Astrocyte of the cerebellum (primary cell): ENCODE measurements around the gene AEBP1.

Experiments
- DNase-seq: peaks from one replicate; pipeline ENCODE4 v3.0.0-alpha.2; 2011; ENCODE audit warnings: low read depth
- H3K4me3 ChIP-seq: 2 replicates; pipeline ENCODE4 v1.5.1; 2011; ENCODE audit warnings: mild to moderate bottlenecking, low read depth, low read length, moderate library complexity
- in situ Hi-C: cut with HindIII; loops from 2 replicates; pipeline ENCODE4 v1.10.0; 2017; ENCODE audit warnings: low sequenced_read_pairs
- TF ChIP-seq, protein P1 (sequence below): IDR thresholded peaks from 2 replicates; pipeline ENCODE4 v1.5.1; 2012; ENCODE audit warnings: low read length, low read depth, moderate library complexity, mild to moderate bottlenecking; ENCODE audit errors: missing control alignments

The AEBP1 gene

GRCh38 chr7:44059219-44060090, 44.7 kb upstream of the AEBP1 start:
- in situ Hi-C loops: loop anchor here (10.0 kb wide), 1 partner anchor 135 kb away; no protein-coding TSS in a partner anchor
- no peak overlapping the region for H3K4me3 ChIP-seq
- no peak for DNase-seq
- TF ChIP-seq, protein P1, sequence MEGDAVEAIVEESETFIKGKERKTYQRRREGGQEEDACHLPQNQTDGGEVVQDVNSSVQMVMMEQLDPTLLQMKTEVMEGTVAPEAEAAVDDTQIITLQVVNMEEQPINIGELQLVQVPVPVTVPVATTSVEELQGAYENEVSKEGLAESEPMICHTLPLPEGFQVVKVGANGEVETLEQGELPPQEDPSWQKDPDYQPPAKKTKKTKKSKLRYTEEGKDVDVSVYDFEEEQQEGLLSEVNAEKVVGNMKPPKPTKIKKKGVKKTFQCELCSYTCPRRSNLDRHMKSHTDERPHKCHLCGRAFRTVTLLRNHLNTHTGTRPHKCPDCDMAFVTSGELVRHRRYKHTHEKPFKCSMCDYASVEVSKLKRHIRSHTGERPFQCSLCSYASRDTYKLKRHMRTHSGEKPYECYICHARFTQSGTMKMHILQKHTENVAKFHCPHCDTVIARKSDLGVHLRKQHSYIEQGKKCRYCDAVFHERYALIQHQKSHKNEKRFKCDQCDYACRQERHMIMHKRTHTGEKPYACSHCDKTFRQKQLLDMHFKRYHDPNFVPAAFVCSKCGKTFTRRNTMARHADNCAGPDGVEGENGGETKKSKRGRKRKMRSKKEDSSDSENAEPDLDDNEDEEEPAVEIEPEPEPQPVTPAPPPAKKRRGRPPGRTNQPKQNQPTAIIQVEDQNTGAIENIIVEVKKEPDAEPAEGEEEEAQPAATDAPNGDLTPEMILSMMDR: no peak

GRCh38 chr7:44060091-44060947, 43.8 kb upstream of the AEBP1 start:
- DNase-seq: no peak
- TF ChIP-seq, protein P1: no peak
- in situ Hi-C loops: loop anchor here (10.0 kb wide), 1 partner anchor 134 kb away; no protein-coding TSS in a partner anchor
- no peak overlapping the region for H3K4me3 ChIP-seq

- in situ Hi-C loops: loop anchor here (10.0 kb wide), 1 partner anchor 134 kb away; no protein-coding TSS in a partner anchor
- TF ChIP-seq, protein P1: no peak
- DNase-seq: no peak
- no peak overlapping the region for H3K4me3 ChIP-seq
Observed at GRCh38 chr7:44060948-44061644, 43.0 kb upstream of the AEBP1 start.

GRCh38 chr7:44061645-44062179, 42.4 kb upstream of the AEBP1 start:
- H3K4me3 ChIP-seq: no peak overlapping the region
- DNase-seq: no peak
- TF ChIP-seq, protein P1: no peak
- in situ Hi-C loops: loop anchor here (10.0 kb wide), 1 partner anchor 133 kb away; no protein-coding TSS in a partner anchor

- in situ Hi-C loops: loop anchor here (10.0 kb wide), 1 partner anchor 132 kb away; no protein-coding TSS in a partner anchor
- DNase-seq: no peak
- no peak overlapping the region for H3K4me3 ChIP-seq
- TF ChIP-seq, protein P1: no peak
Observed at GRCh38 chr7:44062180-44062902, 41.8 kb upstream of the AEBP1 start.
